DMS53 treated with DMSO at 0.1 percent for 48 hours (cell line): ENCODE measurements around the gene MOB3A.

Experiments used
- DNase-seq: peaks from one replicate; lab custom pipeline; 2025; ENCODE audit not compliant: unreplicated experiment; lab: John Stamatoyannopoulos, UW

The MOB3A gene

DNA sequence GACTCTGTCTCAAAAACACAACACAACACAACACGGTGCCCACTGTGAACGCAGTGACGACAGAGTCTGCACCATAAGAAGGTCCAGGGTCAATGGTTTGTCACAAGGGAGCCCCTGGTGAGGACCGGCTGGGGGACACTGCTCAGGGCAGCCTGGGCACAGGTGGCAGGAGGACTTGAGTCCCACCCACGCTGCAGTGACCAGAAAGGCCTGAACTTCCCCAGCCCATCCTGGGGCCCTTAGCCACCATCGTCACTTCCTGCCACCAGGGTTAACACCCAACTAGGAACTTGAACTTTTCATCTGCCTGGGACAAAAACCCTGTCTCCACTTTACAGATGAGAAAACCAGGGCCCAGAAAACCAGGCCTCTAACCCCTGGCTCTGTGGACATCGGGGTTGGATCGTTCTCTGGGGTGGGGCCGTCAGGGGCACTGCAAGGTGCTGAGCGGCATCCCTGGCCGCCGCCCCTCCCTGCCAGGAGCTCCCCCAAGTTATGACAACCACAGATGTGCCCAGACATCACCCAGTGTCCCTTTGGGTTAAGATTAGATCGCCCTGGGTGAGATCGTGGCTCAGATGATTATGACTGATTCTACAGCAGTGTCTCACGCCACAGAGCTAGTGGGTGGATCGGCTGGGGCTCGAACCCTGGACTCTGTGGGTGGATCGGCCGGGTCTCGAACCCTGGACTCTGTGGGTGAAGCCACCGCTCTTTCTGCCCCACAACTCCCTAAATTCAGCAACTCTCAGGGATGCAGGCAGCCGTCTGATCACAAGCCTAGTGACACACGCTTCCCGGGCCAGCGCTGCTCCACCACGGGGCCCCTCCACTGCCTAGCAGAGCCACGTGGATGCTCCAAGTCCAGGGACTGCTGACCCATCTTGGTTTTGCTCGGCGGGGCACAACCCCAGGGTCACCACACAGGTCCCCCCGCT is 14.0 kb downstream of the MOB3A start:
- no peak for DNase-seq

DNA sequence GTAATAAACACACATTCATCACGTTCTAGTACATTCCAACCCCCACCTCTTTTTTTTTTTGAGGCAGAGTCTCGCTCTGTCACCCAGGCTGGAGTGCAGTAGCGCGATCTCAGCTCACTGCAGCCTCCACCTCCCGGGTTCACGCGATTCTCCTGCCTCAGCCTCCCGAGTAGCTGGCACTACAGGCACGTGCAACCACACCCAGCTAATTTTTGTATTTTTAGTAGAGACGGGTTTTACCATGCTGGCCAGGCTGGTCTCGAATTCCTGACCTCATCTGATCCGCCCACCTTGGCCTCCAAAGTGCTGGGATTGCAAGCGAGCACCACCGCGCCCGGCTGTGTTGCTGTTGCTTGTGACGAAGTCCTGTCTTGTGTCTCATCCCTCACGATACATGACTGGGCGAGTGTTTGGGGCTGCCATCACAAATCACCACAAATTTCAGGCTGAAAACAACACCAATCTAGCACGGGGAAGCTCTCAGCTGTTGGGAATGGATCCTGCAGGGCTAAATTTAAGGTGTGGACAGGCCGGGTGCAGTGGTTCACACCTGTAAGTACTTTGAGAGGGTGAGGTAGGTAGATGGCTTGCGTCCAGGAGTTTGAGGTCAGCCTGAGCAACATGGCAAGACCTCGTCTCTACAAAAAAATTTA is 15.7 kb downstream of the MOB3A start:
- DNase-seq: no peak

DNA sequence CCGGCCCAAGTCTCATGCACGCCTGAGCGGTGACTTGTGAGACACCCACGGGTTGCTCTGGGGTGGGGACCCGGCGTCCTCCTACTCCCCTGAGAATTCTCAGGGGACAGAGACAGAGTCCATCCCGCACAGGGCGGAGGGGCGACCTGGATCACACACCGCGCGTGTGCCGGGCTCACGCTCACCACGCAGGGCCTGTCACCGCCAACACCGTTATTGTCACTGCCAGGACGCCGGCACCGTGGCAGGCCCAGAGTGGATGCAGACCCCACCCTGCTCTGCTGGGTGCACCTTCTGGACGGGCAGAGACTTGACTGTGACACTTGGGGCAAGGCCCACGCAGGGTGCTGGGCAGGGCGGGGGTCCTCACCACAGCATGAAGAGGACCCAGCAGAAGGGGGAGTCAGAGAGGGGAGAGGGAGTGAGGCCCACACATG is 16.2 kb downstream of the MOB3A start:
- DNase-seq: no peak

DNA sequence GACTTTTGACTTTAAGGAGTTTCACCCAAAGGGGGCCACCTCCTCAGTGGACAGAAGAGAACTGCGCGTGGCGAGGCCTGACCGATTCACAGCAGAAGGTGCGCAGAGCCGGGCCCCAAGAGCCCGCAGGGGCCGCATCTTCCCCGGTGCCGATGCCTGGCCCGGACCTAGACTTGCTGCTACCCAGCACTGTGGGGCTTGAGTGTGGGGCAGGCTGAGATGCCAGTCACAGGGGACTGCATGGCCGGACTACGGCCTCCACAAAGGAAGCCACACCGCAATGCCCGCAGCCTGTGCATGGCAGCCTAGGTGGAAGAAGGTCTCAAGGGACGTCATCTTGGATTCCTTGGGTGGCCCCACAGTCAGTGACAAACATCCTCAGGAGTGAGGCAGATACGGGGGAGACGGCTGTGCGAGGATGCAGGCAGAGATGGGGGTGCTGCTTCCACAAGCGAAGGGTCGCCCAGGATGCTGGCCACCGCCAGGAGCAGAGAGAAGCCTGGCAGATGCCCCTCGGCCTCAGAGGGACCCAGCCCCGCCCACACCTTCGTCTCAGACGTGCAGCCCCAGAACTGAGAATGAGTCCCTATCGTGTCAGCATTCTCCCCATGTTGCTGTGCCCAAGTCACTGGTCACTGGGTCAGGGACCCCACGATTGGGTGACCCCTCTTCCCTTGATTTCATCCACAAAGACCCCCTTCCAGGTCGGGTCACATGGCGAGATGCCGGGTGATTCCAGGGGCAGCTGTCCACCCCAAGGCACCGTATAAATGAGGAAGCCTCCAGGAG is 16.9 kb downstream of the MOB3A start:
- DNase-seq: no peak

DNA sequence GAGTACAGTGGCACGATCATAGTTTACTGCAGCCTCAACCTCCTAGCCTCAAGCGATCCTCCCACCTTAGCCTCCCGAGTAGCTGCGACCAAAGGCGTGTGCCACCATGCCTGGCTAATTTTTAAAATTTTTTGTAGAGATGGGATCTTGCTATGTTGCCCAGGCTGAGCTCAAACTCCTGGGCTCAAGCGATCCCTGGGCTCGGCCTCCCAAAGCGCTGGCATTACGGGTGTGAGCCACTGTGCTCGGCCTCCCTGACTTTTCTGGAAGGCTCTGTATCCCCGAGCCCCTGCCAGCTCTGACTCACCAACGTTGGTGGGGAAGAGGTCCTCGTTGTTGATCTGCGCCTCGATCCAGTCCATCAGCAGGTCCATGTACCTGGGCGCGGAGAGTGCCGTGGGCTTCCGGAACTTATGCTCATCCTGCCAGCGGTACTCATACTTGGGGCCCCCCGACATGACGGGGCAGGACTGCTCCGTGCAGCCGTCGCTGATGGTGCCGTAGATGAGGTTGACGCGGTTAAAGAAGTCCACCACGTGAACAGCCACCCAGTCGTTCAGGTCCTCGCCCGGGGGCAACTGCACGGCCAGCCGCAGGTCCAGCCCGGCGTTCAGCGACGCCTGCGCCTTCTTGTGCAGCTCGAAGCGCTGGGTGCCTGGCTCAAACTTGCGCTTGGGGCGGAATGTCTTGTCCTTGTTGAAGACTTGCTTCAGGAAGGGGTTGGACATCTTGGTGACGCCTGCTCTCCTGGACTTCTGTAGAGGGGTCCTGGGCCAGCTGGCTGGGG is 18.1 kb downstream of the MOB3A start:
- DNase-seq: no peak

DNA sequence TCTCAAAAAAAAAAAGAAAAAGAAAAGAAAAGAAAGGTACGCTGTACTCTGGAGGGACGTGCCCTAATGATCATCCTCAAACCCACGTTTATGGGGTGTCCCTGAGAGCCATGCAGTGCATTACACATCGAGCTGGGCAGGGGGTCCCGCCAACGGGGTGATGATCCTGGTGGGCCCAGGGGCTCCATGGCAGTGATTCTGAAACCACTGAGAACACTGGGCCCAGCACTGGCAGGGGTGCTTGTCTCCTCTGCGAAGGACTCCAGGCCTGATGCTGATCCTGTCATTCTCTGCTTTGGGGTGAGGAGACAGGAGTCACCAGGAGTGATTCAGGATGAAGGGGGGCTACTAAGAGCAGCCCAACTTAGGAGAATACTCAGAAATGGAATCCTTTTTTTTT is 18.7 kb downstream of the MOB3A start:
- no peak for DNase-seq

DNA sequence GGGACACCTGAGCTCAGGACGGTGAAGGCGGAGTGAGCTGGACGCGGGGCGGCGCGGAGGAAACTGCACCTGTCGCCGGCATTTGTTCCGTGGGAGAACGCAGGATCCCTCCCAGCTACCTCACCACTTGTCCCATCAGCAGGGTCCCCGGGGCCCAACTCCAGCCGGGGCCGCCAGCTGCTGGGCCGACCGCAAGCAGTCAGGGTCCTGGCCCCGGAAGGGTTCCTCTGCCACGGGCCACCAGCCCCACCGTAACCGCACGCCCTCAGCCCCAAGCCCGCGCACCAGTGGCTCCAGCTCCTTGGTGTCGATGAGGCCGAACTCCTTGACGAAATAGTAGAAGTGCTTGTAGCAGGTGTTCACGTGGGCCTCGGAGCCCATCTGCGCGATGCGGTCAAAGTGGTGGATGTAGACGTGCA is 19.6 kb downstream of the MOB3A start:
- DNase-seq: no peak

DNA sequence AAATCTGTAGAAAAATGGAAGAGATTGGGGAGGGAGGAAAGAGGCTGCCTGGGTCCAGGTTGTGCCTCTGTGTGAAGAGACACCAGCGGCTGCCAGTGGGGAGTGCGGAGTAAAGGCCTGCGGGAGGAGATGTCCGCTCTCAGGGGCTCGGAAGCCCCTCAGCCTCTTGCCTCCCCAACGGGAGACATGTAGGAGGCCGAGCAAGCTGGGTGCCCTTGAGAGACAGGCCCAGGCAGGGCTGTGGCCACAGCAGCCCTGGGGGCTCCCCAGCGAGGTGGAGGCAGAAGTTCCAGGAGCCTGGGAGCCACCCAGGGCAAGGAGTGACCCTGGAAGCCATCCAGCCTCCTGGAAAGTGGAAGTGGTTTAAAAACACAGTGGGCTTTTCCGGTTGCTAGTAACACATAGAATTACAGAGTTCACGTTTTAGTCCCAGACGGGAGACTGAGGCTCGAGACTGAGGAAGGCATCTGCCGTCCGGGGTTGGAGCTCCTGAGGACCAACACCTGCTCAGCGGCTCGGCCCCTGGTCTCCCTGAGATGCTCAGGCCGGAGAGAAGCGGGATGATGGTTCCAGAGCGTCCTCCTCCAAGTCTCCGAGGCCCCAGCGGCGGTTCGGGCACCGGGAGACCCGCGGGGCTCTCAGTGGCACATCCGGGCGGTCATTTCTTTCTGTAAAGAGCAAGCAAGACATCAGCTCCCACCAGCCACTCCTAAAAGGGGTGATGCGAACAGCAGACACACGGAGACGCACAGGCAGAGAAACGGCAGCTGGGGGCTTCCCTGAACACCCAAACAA is 23.2 kb downstream of the MOB3A start:
- no peak for DNase-seq

DNA sequence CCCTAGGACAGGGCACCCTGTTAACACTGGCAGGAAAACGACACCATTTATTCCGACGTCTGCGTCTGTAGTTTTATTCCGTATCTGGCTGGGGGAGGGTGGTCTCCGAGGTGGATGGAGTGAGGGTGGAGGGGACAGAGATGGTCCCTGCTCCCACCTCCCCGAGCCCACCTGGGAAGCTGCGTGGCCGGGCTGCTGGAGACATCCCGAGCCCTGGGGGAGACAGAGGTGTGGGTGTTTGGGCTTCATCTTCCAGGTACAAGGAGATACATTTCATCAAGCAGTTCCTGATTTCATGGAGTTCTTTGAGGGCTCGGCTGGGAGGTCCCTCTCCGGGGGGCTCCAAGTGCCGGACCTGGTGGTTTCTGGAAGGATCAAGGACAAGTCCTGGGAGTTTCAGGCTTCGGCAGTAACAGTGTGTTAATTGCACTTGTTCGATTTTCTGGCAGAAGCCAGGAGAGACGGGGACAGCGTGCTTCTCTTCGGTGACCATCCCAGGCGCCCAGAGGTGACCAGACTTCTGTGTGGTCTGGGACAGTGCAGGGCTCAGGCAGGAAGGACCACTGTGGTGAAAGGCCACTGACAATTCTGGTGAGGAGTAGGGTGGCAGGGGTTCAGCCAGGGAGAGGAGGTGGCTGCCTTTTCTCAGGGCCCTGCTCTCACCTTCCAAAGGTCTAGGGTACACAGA is 25.0 kb downstream of the MOB3A start:
- DNase-seq: no peak

DNA sequence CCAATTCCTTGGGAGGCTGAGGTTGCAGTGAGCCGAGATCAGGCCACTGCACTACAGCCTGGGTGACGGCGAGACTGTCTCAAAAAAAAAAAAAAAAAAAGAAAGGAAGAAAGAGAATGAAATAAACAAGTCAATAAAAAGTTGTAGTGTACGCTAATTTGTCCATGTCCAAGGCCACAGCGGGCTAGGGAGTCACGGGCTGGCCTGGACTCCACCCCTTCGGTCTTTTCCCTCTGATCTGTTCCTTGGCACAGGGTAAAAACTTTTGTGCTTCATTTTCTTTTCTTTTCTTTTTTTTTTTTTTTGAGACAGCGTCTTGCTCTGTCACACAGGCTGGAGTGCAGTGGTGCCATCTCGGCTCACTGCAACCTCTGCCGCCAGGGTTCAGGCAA is 25.7 kb downstream of the MOB3A start:
- DNase-seq: no peak

DNA sequence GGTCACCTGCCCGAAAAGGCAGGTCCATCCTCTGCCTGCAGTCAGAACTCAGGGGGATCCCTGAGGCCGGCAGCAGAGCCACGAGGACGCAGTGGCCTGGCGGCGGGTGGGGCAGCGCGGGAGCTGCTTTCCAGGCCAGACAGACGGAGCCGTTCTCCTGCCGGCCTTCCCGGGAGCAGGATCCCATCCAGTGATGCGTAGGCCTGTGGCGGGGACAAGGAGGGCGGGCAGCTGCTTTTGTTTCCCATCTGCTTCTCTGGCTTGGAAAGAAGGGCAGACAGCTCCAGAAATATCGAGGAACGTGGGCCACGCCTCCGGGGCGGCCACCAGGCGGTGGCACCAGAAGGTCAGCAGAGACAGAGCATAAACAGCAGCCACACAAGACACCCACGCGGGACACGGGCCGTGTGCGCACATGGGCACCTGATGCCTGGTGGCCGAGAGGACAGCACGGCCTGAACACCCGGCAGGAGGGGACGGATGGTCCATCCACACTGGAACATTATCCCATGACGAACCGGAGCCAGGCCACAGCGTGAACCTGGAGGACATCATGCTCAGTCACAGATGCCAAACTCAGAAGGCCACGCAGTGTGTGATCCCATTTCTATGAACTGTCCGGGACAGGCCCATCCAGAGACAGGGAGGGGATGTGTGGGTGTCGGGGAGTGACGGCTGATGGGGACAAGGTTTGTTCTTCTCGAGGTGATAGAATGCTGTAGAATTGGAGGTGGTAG is 31.2 kb downstream of the MOB3A start:
- DNase-seq: no peak

DNA sequence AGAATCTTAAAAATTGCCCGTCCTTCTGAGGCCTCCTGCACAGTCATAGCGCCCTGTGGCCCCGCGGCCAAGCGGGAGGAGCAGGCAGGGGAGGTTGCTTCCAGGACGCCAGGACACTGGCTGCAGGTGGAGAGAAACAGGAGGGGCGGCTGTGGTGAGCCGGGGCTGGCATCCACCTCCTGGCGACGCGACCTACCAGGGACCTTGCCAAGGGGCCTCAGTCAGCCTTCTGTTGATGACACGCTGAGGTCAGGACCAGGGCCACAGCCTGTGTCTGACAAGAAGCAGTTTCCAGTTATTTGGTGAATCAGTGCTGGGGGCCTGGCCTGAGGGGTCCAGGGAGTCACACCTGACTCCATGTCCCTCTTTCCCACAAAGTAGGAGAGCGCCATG is 31.7 kb downstream of the MOB3A start:
- no peak for DNase-seq

DNA sequence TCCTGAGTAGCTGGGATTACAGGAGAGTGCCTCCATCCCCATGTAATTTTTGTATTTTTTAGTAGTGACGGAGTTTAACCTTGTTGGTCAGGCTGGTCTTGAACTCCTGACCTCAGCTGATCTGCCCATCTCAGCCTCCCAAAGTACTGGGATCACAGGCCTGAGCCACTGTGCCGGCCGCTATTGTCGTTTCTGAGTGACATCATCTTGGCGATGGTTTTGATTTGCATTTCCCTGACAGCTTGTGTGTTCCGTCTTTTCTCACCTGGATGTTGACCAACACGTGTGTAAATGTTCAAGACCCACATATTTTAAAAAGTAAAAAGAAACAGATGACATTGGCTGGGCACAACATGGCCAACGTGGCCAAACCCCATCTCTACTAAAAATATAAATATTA is 32.3 kb downstream of the MOB3A start:
- no peak for DNase-seq

DNA sequence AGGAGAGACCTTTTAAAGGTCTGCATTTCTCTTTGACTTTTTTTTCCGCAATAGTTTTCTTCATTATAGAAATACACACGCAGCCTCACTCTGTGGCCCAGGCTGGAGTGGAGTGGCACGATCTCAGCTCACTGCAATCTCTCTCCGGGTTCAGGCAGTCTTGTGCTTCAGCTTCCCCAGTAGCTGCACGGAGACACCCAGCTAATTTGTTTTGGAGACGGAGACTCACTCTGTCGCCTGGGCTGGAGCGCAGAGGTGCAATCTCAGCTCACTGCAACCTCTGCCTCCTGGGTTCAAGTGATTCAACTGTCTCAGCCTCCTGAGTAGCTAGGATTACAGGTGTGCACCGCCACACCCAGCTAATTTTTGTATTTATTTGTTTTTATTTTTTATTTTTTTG is 33.4 kb downstream of the MOB3A start:
- DNase-seq: no peak

DNA sequence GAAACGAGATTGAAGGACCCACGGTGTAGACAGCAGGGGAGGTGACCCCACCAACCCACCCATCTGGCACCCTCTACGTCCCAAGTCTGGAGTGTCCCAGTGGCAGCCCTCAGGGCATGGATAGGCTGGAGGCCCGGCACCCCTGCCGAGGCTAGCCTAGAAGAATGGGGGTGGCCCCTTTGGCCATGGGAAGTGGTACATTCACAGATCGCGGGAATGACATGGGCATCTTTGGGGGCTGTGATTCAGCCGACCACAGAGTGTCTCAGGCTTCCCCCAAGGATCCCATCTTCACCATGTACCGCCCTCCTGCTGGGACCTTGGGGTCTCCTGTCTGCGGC is 33.8 kb downstream of the MOB3A start:
- no peak for DNase-seq

DNA sequence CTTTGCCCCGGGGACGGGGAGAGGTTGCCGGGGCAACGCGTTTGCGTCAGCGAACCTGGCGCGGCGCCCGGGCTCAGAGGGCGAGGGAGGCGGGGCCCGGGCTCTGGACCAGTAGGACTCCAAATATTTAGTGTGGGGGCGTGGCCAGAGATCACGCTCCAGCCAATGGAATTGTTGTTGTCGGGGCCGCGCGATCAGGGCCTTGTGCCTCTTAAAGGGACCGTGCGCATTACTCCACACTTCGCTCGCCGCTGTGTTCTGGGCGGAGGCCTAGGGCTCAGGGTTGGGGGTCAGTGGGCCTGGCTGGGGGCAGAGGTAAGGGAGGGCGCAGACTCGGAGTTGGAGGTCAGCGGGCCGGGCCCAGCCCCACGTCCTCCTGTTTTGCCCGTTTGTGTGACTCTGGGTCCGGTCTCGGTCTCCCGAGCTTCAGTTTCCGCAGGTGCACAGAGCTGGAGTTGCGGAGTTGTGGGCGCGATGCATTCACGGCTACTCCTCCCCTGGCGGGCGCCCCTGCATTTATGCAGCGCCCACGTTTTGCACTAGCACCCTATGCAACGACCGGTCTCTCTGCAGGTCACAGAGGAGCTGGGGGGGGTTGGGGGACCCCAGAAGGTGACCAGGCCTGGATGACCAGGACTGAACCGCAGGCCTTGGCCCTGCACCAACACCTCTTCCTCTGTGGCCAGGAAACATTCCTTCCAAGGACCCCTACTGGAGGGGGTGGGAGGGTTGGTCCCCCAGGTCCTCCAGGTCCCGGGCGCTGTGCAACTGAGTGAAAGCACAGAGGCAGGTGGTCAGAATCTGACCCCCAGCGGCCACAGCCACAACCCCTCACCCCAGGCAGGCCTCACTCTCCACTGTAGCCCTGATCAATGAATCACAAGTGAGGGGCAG is 34.4 kb downstream of the MOB3A start:
- DNase-seq: peak; percentile 92

DNA sequence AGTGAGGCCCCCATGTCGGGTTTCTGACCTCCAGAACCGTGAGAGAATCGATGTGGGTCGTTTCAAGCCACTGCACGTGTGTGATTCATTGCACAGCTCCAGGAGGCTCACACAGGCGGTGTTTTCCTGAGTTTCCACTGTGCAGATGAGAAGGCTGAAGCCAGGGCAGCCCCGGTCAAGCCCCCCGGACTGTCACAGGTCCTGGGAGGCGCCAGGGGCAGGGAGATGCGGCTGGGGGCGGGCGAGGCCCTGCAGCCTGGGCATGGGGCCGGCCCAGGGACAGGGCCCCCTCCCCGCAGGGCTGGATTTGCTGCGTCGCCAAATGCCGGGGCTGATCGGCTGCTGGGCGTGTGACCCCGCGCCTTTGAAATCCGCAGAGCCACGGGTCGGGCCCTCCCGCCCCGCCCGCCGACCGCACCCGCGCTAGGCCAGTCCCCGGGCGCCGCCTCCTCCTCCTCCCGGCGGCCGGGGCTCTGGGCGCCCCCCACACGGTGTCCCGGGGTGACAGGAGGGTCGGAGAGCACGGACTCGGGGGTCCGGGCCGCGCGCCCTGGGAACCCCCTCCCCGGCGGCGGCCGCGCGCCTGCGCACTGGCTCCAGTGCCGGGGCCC is 35.1 kb downstream of the MOB3A start:
- no peak for DNase-seq
